SK-N-MC (cell line): ENCODE data around the gene ESF1.

Experiments
- DNase-seq: peaks from one replicate; pipeline ENCODE4 v3.0.0-alpha.2; 2011; ENCODE audit warnings: low read depth, low spot score
- H3K27ac ChIP-seq: fragments of 200-600 bp; sonication (generic); 2 replicates; pipeline ENCODE4 v1.5.1; 2016; ENCODE audit warnings: mixed run types
- H3K36me3 ChIP-seq: fragments of 200-600 bp; sonication (generic); 2 replicates; pipeline ENCODE4 v1.6.1; 2017; ENCODE audit warnings: antibody characterized with exemption, low read length, mixed read lengths; ENCODE audit not compliant: insufficient read depth
- H3K4me3 ChIP-seq: fragments of 200-600 bp; sonication (generic); 2 replicates; pipeline ENCODE4 v1.5.1; 2016
- H3K9ac ChIP-seq: fragments of 200-600 bp; sonication (generic); 2 replicates; pipeline ENCODE4 v1.8.0; 2017; ENCODE audit warnings: mixed run types, mixed read lengths; ENCODE audit not compliant: insufficient read length
- H3K9me3 ChIP-seq: fragments of 200-600 bp; sonication (generic); 2 replicates; pipeline ENCODE4 v1.6.1; 2017; ENCODE audit warnings: low read depth, mild to moderate bottlenecking, antibody characterized with exemption, low read length, moderate library complexity, mixed read lengths
- EZH2 ChIP-seq: fragments of 200-600 bp; sonication (generic); IDR thresholded peaks from one replicate; pipeline ENCODE4 v1.6.1; 2017; ENCODE audit warnings: antibody characterized with exemption
- FOXP2 ChIP-seq: optimal IDR thresholded peaks from 2 replicates; pipeline ENCODE3; 2011; ENCODE audit warnings: mild to moderate bottlenecking, moderate library complexity; ENCODE audit not compliant: insufficient read depth; ENCODE audit errors: extremely low read length, control extremely low read depth
- POLR2AphosphoS5 ChIP-seq: IDR thresholded peaks from 2 replicates; pipeline ENCODE4 v1.6.1; 2012; ENCODE audit warnings: mild to moderate bottlenecking, low read depth, low read length, borderline replicate concordance

Gene ESF1

GRCh38 chr20:13814672-13815071 lies 30.0 kb upstream of the ESF1 start:
- no peaks in the 10 kb centered on the region for H3K9me3 ChIP-seq
- no peak for DNase-seq
- H3K4me3 ChIP-seq, result no peak overlapping the region
- H3K9ac ChIP-seq, result no peak overlapping the region
- H3K27ac ChIP-seq, result no peak overlapping the region
- no peak for TF ChIP-seq EZH2
- TF ChIP-seq FOXP2, result no peak
- no peak for TF ChIP-seq POLR2AphosphoS5
- peaks cover 84% of the 10 kb centered on the region for H3K36me3 ChIP-seq

GRCh38 chr20:13813910-13814309 lies 29.2 kb upstream of the ESF1 start:
- no peak for DNase-seq
- TF ChIP-seq POLR2AphosphoS5 (no peak), EZH2 (no peak), FOXP2 (no peak)
- Histone ChIP-seq H3K9me3 (no peaks in the 10 kb centered on the region), H3K27ac (no peak overlapping the region), H3K9ac (no peak overlapping the region), H3K4me3 (no peak overlapping the region), H3K36me3 (peaks cover 92% of the 10 kb centered on the region)

- Histone ChIP-seq H3K9me3 (no peaks in the 10 kb centered on the region), H3K27ac (no peak overlapping the region), H3K4me3 (no peak overlapping the region), H3K36me3 (peaks cover 80% of the 10 kb centered on the region), H3K9ac (no peak overlapping the region)
- DNase-seq, result no peak
- TF ChIP-seq FOXP2 (no peak), POLR2AphosphoS5 (no peak), EZH2 (no peak)
These were observed 25.7 kb upstream of the ESF1 start for GRCh38 chr20:13810446-13810845.

- H3K9me3 ChIP-seq, result no peaks in the 10 kb centered on the region
- DNase-seq, result no peak
- no peak overlapping the region for H3K9ac ChIP-seq
- H3K36me3 ChIP-seq, result peaks cover 74% of the 10 kb centered on the region
- TF ChIP-seq FOXP2 (no peak), POLR2AphosphoS5 (no peak), EZH2 (no peak)
- H3K27ac ChIP-seq, result no peak overlapping the region
- no peak overlapping the region for H3K4me3 ChIP-seq
These were observed 25.1 kb upstream of the ESF1 start for GRCh38 chr20:13809855-13810254.

- H3K4me3 ChIP-seq, result no peak overlapping the region
- H3K27ac ChIP-seq, result no peak overlapping the region
- TF ChIP-seq EZH2 (no peak), FOXP2 (no peak), POLR2AphosphoS5 (no peak)
- peaks cover 73% of the 10 kb centered on the region for H3K36me3 ChIP-seq
- H3K9ac ChIP-seq, result no peak overlapping the region
- H3K9me3 ChIP-seq, result no peaks in the 10 kb centered on the region
- DNase-seq, result no peak
These were observed 24.7 kb upstream of the ESF1 start for GRCh38 chr20:13809373-13809772.

GRCh38 chr20:13800728-13801134 lies 16.0 kb upstream of the ESF1 start:
- H3K9ac ChIP-seq, result no peak overlapping the region
- no peaks in the 10 kb centered on the region for H3K9me3 ChIP-seq
- no peak overlapping the region for H3K27ac ChIP-seq
- no peak overlapping the region for H3K4me3 ChIP-seq
- TF ChIP-seq POLR2AphosphoS5, result no peak
- no peak for TF ChIP-seq FOXP2
- TF ChIP-seq EZH2, result no peak
- peaks cover 75% of the 10 kb centered on the region for H3K36me3 ChIP-seq
- DNase-seq, result no peak

GRCh38 chr20:13799974-13800373 lies 15.3 kb upstream of the ESF1 start:
- Histone ChIP-seq H3K36me3 (peaks cover 82% of the 10 kb centered on the region), H3K4me3 (no peak overlapping the region), H3K27ac (no peak overlapping the region), H3K9me3 (no peaks in the 10 kb centered on the region), H3K9ac (no peak overlapping the region)
- TF ChIP-seq FOXP2 (no peak), EZH2 (no peak), POLR2AphosphoS5 (no peak)
- DNase-seq, result no peak

- no peaks in the 10 kb centered on the region for H3K9me3 ChIP-seq
- no peak for TF ChIP-seq EZH2
- no peak for TF ChIP-seq FOXP2
- TF ChIP-seq POLR2AphosphoS5, result no peak
- DNase-seq, result no peak
- peaks cover 84% of the 10 kb centered on the region for H3K36me3 ChIP-seq
- no peak overlapping the region for H3K27ac ChIP-seq
- H3K4me3 ChIP-seq, result no peak overlapping the region
- H3K9ac ChIP-seq, result no peak overlapping the region
These were observed 14.3 kb upstream of the ESF1 start for GRCh38 chr20:13799040-13799439.

- TF ChIP-seq POLR2AphosphoS5 (no peak), EZH2 (no peak), FOXP2 (no peak)
- Histone ChIP-seq H3K4me3 (no peak overlapping the region), H3K9me3 (no peaks in the 10 kb centered on the region), H3K36me3 (peaks cover 92% of the 10 kb centered on the region), H3K27ac (no peak overlapping the region), H3K9ac (no peak overlapping the region)
- no peak for DNase-seq
These were observed 9.9 kb upstream of the ESF1 start for GRCh38 chr20:13794667-13795066.
